ENCODE results near the gene FHOD3. TPM values are rescaled to one million over a fixed set of nuclear protein-coding genes. Genes with fewer than 3 reads are reported as not detected.
"Not testable (repeated sequence)": the region's sequence is repeated elsewhere in the genome, so short reads cannot be mapped to it uniquely, and the experiment has no call there.

FHOD3 gene
- total RNA-seq, 2 donors from 2014 or later = 2.8 to 3.1 TPM

- DNase-seq = no peak
These were observed 463.7 kb downstream of the FHOD3 start for GRCh38 chr18:36761186-36761698.

GRCh38 chr18:36762074-36762473, 464.6 kb downstream of the FHOD3 start:
- Histone ChIP-seq H3K9ac (ENCODE audit: extremely low read depth, low read length, poor library complexity, severe bottlenecking) (no peak overlapping the region), H3K4me3 (ENCODE audit: low read length) (no peak overlapping the region), H3K36me3 (ENCODE audit: control insufficient read depth, insufficient read depth, low read length) (no peaks in the 10 kb centered on the region), H3K9me3 (ENCODE audit: control insufficient read depth, low read length) (no peaks in the 10 kb centered on the region), H3K27ac (ENCODE audit: low read depth, low read length) (no peak overlapping the region), H3K4me1 (ENCODE audit: control insufficient read depth, insufficient read depth, low read length) (no peaks in the 10 kb centered on the region), H3K27me3 (ENCODE audit: control insufficient read depth, insufficient read depth, low read length, poor library complexity, severe bottlenecking) (no peaks in the 10 kb centered on the region)
- WGBS, 2 experiments (ENCODE audit: insufficient coverage in 1 of 2, insufficient read length in 1 of 2) = 92 to 93% methylated on average over 1 to 2 of the region's 2 CpGs
- H3K4me3 Mint-ChIP-seq = no peak overlapping the region
- H3K36me3 Mint-ChIP-seq (ENCODE audit: low read depth) = no peaks in the 10 kb centered on the region
- H3K27ac Mint-ChIP-seq = no peak overlapping the region
- DNase-seq = no peak
- no peaks in the 10 kb centered on the region for H3K4me1 Mint-ChIP-seq
- no peaks in the 10 kb centered on the region for H3K27me3 Mint-ChIP-seq (ENCODE audit: insufficient read depth)
- no peak for TF ChIP-seq CTCF (conservative IDR thresholded peaks at IDR 0.05)
- H3K9me3 Mint-ChIP-seq = no peaks in the 10 kb centered on the region

More at GRCh38 chr18:36761186-36761698, 463.7 kb downstream of the FHOD3 start:
- Histone ChIP-seq H3K4me3 (ENCODE audit: low read length) (no peak overlapping the region), H3K27me3 (ENCODE audit: control insufficient read depth, insufficient read depth, low read length, poor library complexity, severe bottlenecking) (no peaks in the 10 kb centered on the region), H3K9ac (ENCODE audit: extremely low read depth, low read length, poor library complexity, severe bottlenecking) (no peak overlapping the region), H3K36me3 (ENCODE audit: control insufficient read depth, insufficient read depth, low read length) (no peaks in the 10 kb centered on the region), H3K27ac (ENCODE audit: low read depth, low read length) (no peak overlapping the region), H3K4me1 (ENCODE audit: control insufficient read depth, insufficient read depth, low read length) (no peaks in the 10 kb centered on the region), H3K9me3 (ENCODE audit: control insufficient read depth, low read length) (no peaks in the 10 kb centered on the region)
- peak; percentile 54 for TF ChIP-seq CTCF (conservative IDR thresholded peaks at IDR 0.05)
- H3K36me3 Mint-ChIP-seq (ENCODE audit: low read depth) = no peaks in the 10 kb centered on the region
- H3K27ac Mint-ChIP-seq = no peak overlapping the region
- H3K4me3 Mint-ChIP-seq = no peak overlapping the region
- H3K27me3 Mint-ChIP-seq (ENCODE audit: insufficient read depth) = no peaks in the 10 kb centered on the region
- H3K9me3 Mint-ChIP-seq = no peaks in the 10 kb centered on the region
- WGBS, 2 experiments (ENCODE audit: insufficient coverage in 1 of 2, insufficient read length in 1 of 2) = 93 to 96% methylated on average over 10 to 12 of the region's 12 CpGs
- no peaks in the 10 kb centered on the region for H3K4me1 Mint-ChIP-seq

GRCh38 chr18:36762965-36763364, 465.5 kb downstream of the FHOD3 start:
- no CpG with 5 or more reads among the region's 26 CpGs for WGBS, 2 experiments (ENCODE audit: insufficient coverage in 1 of 2, insufficient read length in 1 of 2)
- not testable (repeated sequence) for H3K27ac Mint-ChIP-seq; H3K4me1 Mint-ChIP-seq; H3K27ac ChIP-seq (ENCODE audit: low read depth, low read length); H3K9me3 ChIP-seq (ENCODE audit: control insufficient read depth, low read length); H3K4me3 Mint-ChIP-seq; H3K4me1 ChIP-seq (ENCODE audit: control insufficient read depth, insufficient read depth, low read length); DNase-seq; H3K27me3 ChIP-seq (ENCODE audit: control insufficient read depth, insufficient read depth, low read length, poor library complexity, severe bottlenecking); H3K36me3 ChIP-seq (ENCODE audit: control insufficient read depth, insufficient read depth, low read length); H3K36me3 Mint-ChIP-seq (ENCODE audit: low read depth); H3K27me3 Mint-ChIP-seq (ENCODE audit: insufficient read depth); H3K9me3 Mint-ChIP-seq; H3K9ac ChIP-seq (ENCODE audit: extremely low read depth, low read length, poor library complexity, severe bottlenecking); H3K4me3 ChIP-seq (ENCODE audit: low read length)

- no peaks in the 10 kb centered on the region for H3K36me3 ChIP-seq (ENCODE audit: control insufficient read depth, insufficient read depth, low read length)
- no peaks in the 10 kb centered on the region for H3K4me1 Mint-ChIP-seq
- H3K4me3 Mint-ChIP-seq = no peak overlapping the region
- WGBS, 2 experiments (ENCODE audit: insufficient coverage in 1 of 2, insufficient read length in 1 of 2) = 91% methylated on average over 3 of the region's 3 CpGs; no CpG with 5 or more reads in 1 of the 2 experiments
- H3K27me3 Mint-ChIP-seq (ENCODE audit: insufficient read depth) = no peaks in the 10 kb centered on the region
- H3K27ac Mint-ChIP-seq = no peak overlapping the region
- no peaks in the 10 kb centered on the region for H3K27me3 ChIP-seq (ENCODE audit: control insufficient read depth, insufficient read depth, low read length, poor library complexity, severe bottlenecking)
- no peaks in the 10 kb centered on the region for H3K4me1 ChIP-seq (ENCODE audit: control insufficient read depth, insufficient read depth, low read length)
- H3K4me3 ChIP-seq (ENCODE audit: low read length) = no peak overlapping the region
- no peaks in the 10 kb centered on the region for H3K9me3 Mint-ChIP-seq
- H3K27ac ChIP-seq (ENCODE audit: low read depth, low read length) = no peak overlapping the region
- H3K36me3 Mint-ChIP-seq (ENCODE audit: low read depth) = no peaks in the 10 kb centered on the region
- no peak overlapping the region for H3K9ac ChIP-seq (ENCODE audit: extremely low read depth, low read length, poor library complexity, severe bottlenecking)
- DNase-seq = no peak
- H3K9me3 ChIP-seq (ENCODE audit: control insufficient read depth, low read length) = no peaks in the 10 kb centered on the region
- no peak for TF ChIP-seq CTCF (conservative IDR thresholded peaks at IDR 0.05)
These were observed 469.3 kb downstream of the FHOD3 start for GRCh38 chr18:36766836-36767235.
